Left lung (tissue), 10 donors: ENCODE results near the gene SH3BGRL2. TPM values are rescaled to one million over a fixed set of nuclear protein-coding genes. Genes with fewer than 3 reads are reported as not detected.

Experiments
- ATAC-seq: fragments of 200-7000 bp; cut with Tn5 transposase; one replicate; pipeline ENCODE4 v1.9.1; 2020; ENCODE audit warnings: moderate library complexity
- DNase-seq, 4 donors: peaks; one replicate each; pipeline ENCODE4 v3.0.0-alpha.2; 2013 to 2020
- H3K27ac ChIP-seq, 2 donors: fragments of 200-600 bp; sonication (generic) in 1 of 2; one replicate each; pipeline versions ENCODE4 v1.5.0 to v1.8.0; 2020 to 2021
- H3K27me3 ChIP-seq, 2 donors: fragments of 200-600 bp; sonication (generic) in 1 of 2; one replicate each; pipeline versions ENCODE4 v1.5.0 to v1.8.0; 2020 to 2021
- H3K36me3 ChIP-seq, 2 donors: fragments of 200-600 bp; sonication (generic) in 1 of 2; one replicate each; pipeline versions ENCODE4 v1.5.0 to v1.8.0; 2020 to 2021
- H3K4me1 ChIP-seq, 2 donors: fragments of 200-600 bp; one replicate each; pipeline ENCODE4 v1.8.0; 2021
- H3K4me3 ChIP-seq, 2 donors: fragments of 200-600 bp; sonication (generic) in 1 of 2; one replicate each; pipeline versions ENCODE4 v1.5.0 to v1.8.0; 2020 to 2021; ENCODE audit warnings: mild to moderate bottlenecking in 1 of 2
- H3K9me3 ChIP-seq, 2 donors: fragments of 200-600 bp; sonication (generic) in 1 of 2; one replicate each; pipeline versions ENCODE4 v1.5.0 to v1.8.0; 2020 to 2021
- CTCF ChIP-seq, 2 donors: fragments of 200-600 bp; sonication (generic) in 1 of 2; IDR thresholded peaks; one replicate each; pipeline versions ENCODE4 v1.5.0 to v1.8.0; 2021; ENCODE audit warnings: antibody characterized with exemption in 2 of 2
- intact Hi-C, 2 donors: fragments of 100-400 bp; cut with DNase I; formaldehyde crosslinking; loops; one replicate each; pipeline versions ENCODE4 v1.11.2 to v1.14.2; 2022
- polyA plus RNA-seq, 6 donors: library from polyadenylated mRNA; unstranded; fragments of 120-200 nt; gene quantifications; one replicate each; pipeline ENCODE4 v1.2.1, GENCODE V29; 2013; ENCODE audit not compliant: insufficient read length in 6 of 6
- total RNA-seq, 2 donors: library from RNA; stranded (reverse); fragmentation: NEBNext Ultra II Directional; extraction: Animal tissue kit (Norgen Biotek cat#: 25700); gene quantifications; one replicate each; pipeline ENCODE4 v1.2.1, GENCODE V29; 2021
- donor health status: DM: no; HTN: yes; CAD: no.
- donor health status: DM: no; HTN: no; CAD: no.

The SH3BGRL2 gene
- total and polyA plus RNA-seq, 8 donors = 22.0 to 45.7 (median 38.9) TPM

- DNase-seq (no peak), ATAC-seq (no peak)
- Histone ChIP-seq H3K4me1 (peaks cover 0 to 5% of the 10 kb centered on the region in 2 donors), H3K27me3 (peaks cover 0 to 31% of the 10 kb centered on the region in 2 donors), H3K4me3 (no peak overlapping the region), H3K36me3 (no peaks in the 10 kb centered on the region), H3K9me3 (no peaks in the 10 kb centered on the region), H3K27ac (no peak overlapping the region)
- TF ChIP-seq CTCF (IDR thresholded peaks at IDR 0.05) = no peak
- intact Hi-C loops = no loop called here
Observed at GRCh38 chr6:79628466-79629288, 2.5 kb upstream of the SH3BGRL2 start.

GRCh38 chr6:79630380-79630882, 698 bp upstream of the SH3BGRL2 start:
- DNase-seq (no peak), ATAC-seq (peak; percentile 3)
- TF ChIP-seq CTCF (IDR thresholded peaks at IDR 0.05) = no peak
- Histone ChIP-seq H3K27ac (no peak overlapping the region), H3K36me3 (no peaks in the 10 kb centered on the region), H3K4me3 (peak overlapping the region; percentile 56 to 59), H3K9me3 (no peaks in the 10 kb centered on the region), H3K27me3 (peaks cover 0 to 31% of the 10 kb centered on the region in 2 donors), H3K4me1 (peaks cover 0 to 13% of the 10 kb centered on the region in 2 donors)
- intact Hi-C loops = no loop called here

- Histone ChIP-seq H3K4me3 (peak overlapping the region; percentile 56 to 59), H3K27ac (peak overlapping the region; percentile 28 to 75), H3K36me3 (no peaks in the 10 kb centered on the region), H3K4me1 (peaks cover 0 to 13% of the 10 kb centered on the region in 2 donors), H3K27me3 (peaks cover 0 to 31% of the 10 kb centered on the region in 2 donors), H3K9me3 (no peaks in the 10 kb centered on the region)
- TF ChIP-seq CTCF (IDR thresholded peaks at IDR 0.05) = no peak
- ATAC-seq (peak; percentile 24), DNase-seq (no peak)
- intact Hi-C loops = no loop called here
Observed at GRCh38 chr6:79631693-79632172, 604 bp downstream of the SH3BGRL2 start.

GRCh38 chr6:79632580-79632979, 1.5 kb downstream of the SH3BGRL2 start:
- TF ChIP-seq CTCF (IDR thresholded peaks at IDR 0.05) = no peak
- Histone ChIP-seq H3K4me3 (peak overlapping the region in 1 of 2 donors; percentile 59), H3K4me1 (peaks cover 0 to 13% of the 10 kb centered on the region in 2 donors), H3K27me3 (peaks cover 0 to 31% of the 10 kb centered on the region in 2 donors), H3K27ac (no peak overlapping the region), H3K36me3 (no peaks in the 10 kb centered on the region), H3K9me3 (no peaks in the 10 kb centered on the region)
- DNase-seq (no peak), ATAC-seq (peak; percentile 34)
- intact Hi-C loops = no loop called here

GRCh38 chr6:79634491-79635231, 3.5 kb downstream of the SH3BGRL2 start:
- no peak for TF ChIP-seq CTCF (IDR thresholded peaks at IDR 0.05)
- H3K36me3 ChIP-seq = no peaks in the 10 kb centered on the region
- ATAC-seq = no peak
- intact Hi-C loops = no loop called here
- H3K4me1 ChIP-seq = peaks cover 0 to 13% of the 10 kb centered on the region in 2 donors
- H3K4me3 ChIP-seq = no peak overlapping the region
- no peaks in the 10 kb centered on the region for H3K9me3 ChIP-seq
- peaks cover 0 to 31% of the 10 kb centered on the region in 2 donors for H3K27me3 ChIP-seq
- H3K27ac ChIP-seq = no peak overlapping the region
- no peak for DNase-seq
